Prostate gland (tissue), 2 donors: ENCODE measurements around the gene EFCC1.
"Not testable (repeated sequence)": the region's sequence is repeated elsewhere in the genome, so short reads cannot be mapped to it uniquely, and the experiment has no call there.

Experiments
- POLR2A ChIP-seq: fragments of 450-650 bp; IDR thresholded peaks from one replicate; pipeline ENCODE4 v1.6.1; 2016; ENCODE audit warnings: antibody characterized with exemption, mild to moderate bottlenecking
- TF ChIP-seq, protein P1 (sequence below), 4 experiments: fragments of 200-600 bp in 2 of 4; fragments of 450-650 bp in 2 of 4; sonication (generic) in 2 of 4; IDR thresholded peaks; 1 replicate in 3 of 4; 2 replicates in 1 of 4; pipeline ENCODE4 v1.5.1; 2016 to 2019; ENCODE audit warnings: antibody characterized with exemption in 4 of 4, mild to moderate bottlenecking in 2 of 4, moderate library complexity in 2 of 4

- TF ChIP-seq, protein P1, sequence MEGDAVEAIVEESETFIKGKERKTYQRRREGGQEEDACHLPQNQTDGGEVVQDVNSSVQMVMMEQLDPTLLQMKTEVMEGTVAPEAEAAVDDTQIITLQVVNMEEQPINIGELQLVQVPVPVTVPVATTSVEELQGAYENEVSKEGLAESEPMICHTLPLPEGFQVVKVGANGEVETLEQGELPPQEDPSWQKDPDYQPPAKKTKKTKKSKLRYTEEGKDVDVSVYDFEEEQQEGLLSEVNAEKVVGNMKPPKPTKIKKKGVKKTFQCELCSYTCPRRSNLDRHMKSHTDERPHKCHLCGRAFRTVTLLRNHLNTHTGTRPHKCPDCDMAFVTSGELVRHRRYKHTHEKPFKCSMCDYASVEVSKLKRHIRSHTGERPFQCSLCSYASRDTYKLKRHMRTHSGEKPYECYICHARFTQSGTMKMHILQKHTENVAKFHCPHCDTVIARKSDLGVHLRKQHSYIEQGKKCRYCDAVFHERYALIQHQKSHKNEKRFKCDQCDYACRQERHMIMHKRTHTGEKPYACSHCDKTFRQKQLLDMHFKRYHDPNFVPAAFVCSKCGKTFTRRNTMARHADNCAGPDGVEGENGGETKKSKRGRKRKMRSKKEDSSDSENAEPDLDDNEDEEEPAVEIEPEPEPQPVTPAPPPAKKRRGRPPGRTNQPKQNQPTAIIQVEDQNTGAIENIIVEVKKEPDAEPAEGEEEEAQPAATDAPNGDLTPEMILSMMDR (IDR thresholded peaks at IDR 0.05): not testable (repeated sequence)
- not testable (repeated sequence) for TF ChIP-seq POLR2A
Measured at GRCh38 chr3:129087904-129088303, 86.8 kb downstream of the EFCC1 start.
